Kidney epithelial cell (primary cell): ENCODE measurements around the gene PFKL. TPM values are rescaled to one million over a fixed set of nuclear protein-coding genes. Genes with fewer than 3 reads are reported as not detected.

Experiments used
- DNase-seq: peaks from one replicate; pipeline ENCODE4 v3.0.0-alpha.2; 2010; ENCODE audit warnings: low read depth
- H3K27me3 ChIP-seq: 2 replicates; pipeline ENCODE4 v1.6.0; 2011; ENCODE audit warnings: low read length; ENCODE audit not compliant: control insufficient read depth, insufficient read depth
- H3K36me3 ChIP-seq: 2 replicates; pipeline ENCODE4 v1.5.1; 2011; ENCODE audit warnings: low read length; ENCODE audit not compliant: control insufficient read depth, insufficient read depth
- H3K4me3 ChIP-seq: 2 replicates; pipeline ENCODE4 v1.5.1; 2011; ENCODE audit warnings: low read depth, mild to moderate bottlenecking, control low read depth, low read length
- total RNA-seq: library from RNA; depleted of rRNA; stranded (reverse); fragments of >200 nt; gene quantifications from 2 replicates; pipeline ENCODE4 v1.2.3, GENCODE V29; 2015
- TF ChIP-seq, protein P1 (sequence below): IDR thresholded peaks from 2 replicates; pipeline ENCODE4 v1.5.1; 2011; ENCODE audit warnings: mild to moderate bottlenecking, moderate library complexity, low read length, control low read depth, inconsistent platforms; ENCODE audit not compliant: insufficient read depth, poor library complexity, severe bottlenecking

PFKL gene
- total RNA-seq, 1 donor from 2014 or later = 75.8 TPM

DNA sequence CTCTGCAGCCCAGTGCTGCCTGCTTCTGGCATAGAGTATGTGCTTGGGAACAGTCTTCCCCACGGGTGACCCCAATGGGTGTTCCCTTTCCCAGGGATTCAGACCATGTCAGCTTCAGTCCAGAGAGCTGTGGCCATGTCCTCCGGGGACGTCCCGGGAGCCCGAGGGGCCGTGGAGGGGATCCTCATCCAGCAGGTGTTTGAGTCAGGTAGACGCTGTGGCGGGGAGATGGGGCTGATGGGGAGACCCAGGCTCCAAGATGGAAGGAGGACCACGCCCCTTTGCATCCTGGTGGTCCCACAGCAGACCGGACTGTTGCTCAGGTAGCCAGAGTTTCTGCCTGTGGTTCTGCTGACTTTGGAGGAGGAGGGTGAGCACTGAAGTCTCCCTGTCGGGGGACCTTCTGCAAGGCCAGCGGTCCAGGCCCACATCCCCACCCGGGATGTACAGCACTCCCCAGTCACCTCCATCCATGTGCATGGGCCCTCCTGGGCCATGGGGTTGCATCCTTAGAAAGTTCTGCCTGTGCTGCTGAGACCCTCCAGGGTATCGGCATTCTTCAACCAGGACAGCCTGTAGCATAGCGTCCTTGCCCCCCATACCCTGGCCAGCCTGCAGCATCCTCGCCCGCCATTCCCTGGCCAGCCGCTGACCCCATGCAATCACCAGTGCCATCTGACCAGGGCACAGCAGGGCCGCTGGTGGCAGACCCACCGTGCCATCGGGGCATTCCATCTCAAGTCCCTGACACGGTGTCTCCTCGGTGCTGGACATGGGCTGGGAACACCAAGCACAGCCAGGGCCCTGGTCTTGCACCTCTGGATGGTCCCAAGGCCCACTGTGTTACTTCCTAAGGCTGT, 11.4 kb upstream of the PFKL start:
- TF ChIP-seq, protein P1, sequence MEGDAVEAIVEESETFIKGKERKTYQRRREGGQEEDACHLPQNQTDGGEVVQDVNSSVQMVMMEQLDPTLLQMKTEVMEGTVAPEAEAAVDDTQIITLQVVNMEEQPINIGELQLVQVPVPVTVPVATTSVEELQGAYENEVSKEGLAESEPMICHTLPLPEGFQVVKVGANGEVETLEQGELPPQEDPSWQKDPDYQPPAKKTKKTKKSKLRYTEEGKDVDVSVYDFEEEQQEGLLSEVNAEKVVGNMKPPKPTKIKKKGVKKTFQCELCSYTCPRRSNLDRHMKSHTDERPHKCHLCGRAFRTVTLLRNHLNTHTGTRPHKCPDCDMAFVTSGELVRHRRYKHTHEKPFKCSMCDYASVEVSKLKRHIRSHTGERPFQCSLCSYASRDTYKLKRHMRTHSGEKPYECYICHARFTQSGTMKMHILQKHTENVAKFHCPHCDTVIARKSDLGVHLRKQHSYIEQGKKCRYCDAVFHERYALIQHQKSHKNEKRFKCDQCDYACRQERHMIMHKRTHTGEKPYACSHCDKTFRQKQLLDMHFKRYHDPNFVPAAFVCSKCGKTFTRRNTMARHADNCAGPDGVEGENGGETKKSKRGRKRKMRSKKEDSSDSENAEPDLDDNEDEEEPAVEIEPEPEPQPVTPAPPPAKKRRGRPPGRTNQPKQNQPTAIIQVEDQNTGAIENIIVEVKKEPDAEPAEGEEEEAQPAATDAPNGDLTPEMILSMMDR = no peak
- H3K36me3 ChIP-seq = no peaks in the 10 kb centered on the region
- DNase-seq = no peak
- peaks cover 57% of the 10 kb centered on the region for H3K27me3 ChIP-seq
- H3K4me3 ChIP-seq = no peak overlapping the region

DNA sequence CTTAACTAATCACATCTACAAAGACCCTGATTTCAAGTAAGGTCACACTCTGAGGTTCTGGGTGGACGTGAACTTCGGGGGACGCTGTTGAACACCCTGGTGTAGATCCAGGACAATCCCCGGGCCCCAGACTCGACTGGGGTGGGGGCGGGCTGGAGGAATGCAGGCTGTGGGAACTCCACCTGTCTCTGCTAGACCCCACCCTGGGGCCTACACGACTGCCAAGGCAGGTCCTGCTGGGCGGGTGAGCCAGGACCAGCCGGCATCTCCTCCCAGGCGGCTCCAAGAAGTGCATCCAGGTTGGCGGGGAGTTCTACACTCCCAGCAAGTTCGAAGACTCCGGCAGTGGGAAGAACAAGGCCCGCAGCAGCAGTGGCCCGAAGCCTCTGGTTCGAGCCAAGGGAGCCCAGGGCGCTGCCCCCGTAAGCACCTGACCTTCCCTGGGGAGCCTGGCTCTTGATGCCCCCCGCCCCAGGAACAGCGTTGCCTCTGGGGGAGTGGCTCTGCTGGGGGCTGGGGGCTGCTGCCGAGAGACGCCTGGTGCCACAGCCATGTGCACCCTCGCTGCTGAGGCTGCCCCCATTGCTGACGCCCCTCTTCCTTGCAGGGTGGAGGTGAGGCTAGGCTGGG, 10.4 kb upstream of the PFKL start:
- TF ChIP-seq, protein P1 = no peak
- no peak for DNase-seq
- Histone ChIP-seq H3K4me3 (no peak overlapping the region), H3K36me3 (no peaks in the 10 kb centered on the region), H3K27me3 (peaks cover 56% of the 10 kb centered on the region)

DNA sequence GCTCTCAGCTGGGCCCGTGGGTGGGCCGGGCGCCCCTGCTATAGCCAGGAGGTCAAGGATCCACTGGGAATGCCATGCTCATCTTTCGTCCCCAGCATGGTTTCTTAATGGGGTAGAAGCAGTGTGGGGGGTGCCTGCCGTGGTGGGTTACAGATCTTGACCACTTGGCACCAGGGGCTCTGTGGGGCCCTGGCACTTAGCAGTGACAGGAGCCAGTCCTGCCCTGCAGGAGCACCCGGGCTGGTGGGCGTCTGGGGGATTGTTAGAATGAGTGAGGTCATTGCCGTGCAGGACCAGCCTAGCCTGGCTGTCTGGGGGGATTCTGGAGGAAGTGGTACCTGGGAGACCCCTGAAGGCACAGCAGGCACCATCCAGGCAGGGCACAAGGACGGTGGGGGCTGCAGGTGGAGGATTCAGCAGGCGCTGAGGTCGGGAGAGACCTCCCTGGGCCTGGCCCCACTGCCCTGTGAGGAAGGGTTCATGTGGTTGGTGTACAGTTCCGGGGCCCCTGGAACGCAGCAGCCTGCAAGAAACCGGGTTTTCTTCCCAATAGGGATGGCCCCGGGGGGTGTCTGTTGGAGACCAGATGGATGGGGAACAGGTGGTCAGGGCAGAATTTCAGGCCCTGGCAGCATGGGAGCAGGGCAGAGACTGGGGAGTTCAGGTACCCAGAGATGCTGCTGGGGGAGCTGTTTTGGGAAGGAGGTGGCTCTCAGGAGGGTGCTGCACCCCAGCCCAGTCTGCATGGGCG, 9.4 kb upstream of the PFKL start:
- DNase-seq = no peak
- H3K36me3 ChIP-seq = no peaks in the 10 kb centered on the region
- no peak overlapping the region for H3K4me3 ChIP-seq
- H3K27me3 ChIP-seq = peaks cover 55% of the 10 kb centered on the region
- TF ChIP-seq, protein P1 = no peak

DNA sequence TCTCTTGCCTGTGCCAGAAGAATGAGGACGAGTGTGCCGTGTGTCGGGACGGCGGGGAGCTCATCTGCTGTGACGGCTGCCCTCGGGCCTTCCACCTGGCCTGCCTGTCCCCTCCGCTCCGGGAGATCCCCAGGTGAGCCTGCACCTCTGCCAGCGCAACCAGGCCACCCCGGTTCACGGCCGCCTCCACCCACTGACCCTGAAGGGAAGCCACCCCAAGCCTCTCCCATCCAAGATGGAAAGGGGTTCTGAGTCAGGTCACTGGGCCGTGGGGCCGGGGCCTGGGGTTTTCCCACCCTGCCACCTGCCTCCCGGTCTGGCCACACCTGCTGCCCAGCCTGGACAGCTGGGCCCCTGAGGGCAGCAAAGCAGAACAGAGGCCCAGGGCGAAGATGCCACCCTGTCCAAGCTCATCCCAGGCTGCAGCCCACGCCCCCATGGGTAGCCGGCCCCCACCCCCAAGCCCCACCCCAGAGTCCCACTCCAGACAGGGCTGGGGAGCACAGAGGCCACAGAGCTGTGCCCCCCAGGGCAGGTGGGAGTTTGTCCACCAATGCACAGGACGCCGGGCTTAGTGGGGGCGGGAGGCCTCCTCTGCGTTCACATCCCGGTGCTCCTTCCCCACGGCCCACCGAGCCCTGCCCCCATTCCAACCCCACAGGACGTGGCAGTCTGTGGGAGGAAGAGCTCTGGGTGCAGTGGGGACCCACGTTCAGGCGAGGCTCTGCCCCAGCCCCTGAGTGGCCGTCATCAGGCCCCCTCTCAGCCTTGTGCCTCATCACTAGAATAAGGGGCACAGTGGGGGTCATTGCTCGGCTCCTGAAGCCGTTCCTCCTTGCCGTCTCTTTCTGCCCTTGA, 8.5 kb upstream of the PFKL start:
- TF ChIP-seq, protein P1 = no peak
- no peak overlapping the region for H3K4me3 ChIP-seq
- H3K36me3 ChIP-seq = no peaks in the 10 kb centered on the region
- H3K27me3 ChIP-seq = peaks cover 60% of the 10 kb centered on the region
- no peak for DNase-seq
